Fibroblast of the conjunctiva (primary cell): ENCODE measurements around the gene F2RL1.
A peak's percentile ranks its signal among the peaks of the same experiment; 100 is the strongest.
"Not testable (repeated sequence)": the region's sequence is repeated elsewhere in the genome, so short reads cannot be mapped to it uniquely, and the experiment has no call there.

Source experiments
- DNase-seq: peaks from one replicate; pipeline ENCODE4 v3.0.0-alpha.2; 2010; ENCODE audit warnings: low read depth

The F2RL1 gene

GRCh38 chr5:76851728-76852369 lies 33.0 kb downstream of the F2RL1 start:
- DNase-seq: no peak

- DNase-seq: no peak
These were observed 33.9 kb downstream of the F2RL1 start for GRCh38 chr5:76852772-76853171.

GRCh38 chr5:76853741-76854140 lies 34.9 kb downstream of the F2RL1 start:
- not testable (repeated sequence) for DNase-seq

- DNase-seq: no peak
These were observed 35.8 kb downstream of the F2RL1 start for GRCh38 chr5:76854644-76855043.

- DNase-seq: not testable (repeated sequence)
These were observed 36.7 kb downstream of the F2RL1 start for GRCh38 chr5:76855501-76855900.

- no peak for DNase-seq
These were observed 37.1 kb downstream of the F2RL1 start for GRCh38 chr5:76855961-76856360.

GRCh38 chr5:76856800-76857199 lies 38.0 kb downstream of the F2RL1 start:
- not testable (repeated sequence) for DNase-seq

- peak; percentile 30 for DNase-seq
These were observed 40.9 kb downstream of the F2RL1 start for GRCh38 chr5:76859591-76860247.

- no peak for DNase-seq
These were observed 42.8 kb downstream of the F2RL1 start for GRCh38 chr5:76861612-76862011.

- DNase-seq: no peak
These were observed 44.2 kb downstream of the F2RL1 start for GRCh38 chr5:76863001-76863400.

- DNase-seq: no peak
These were observed 47.7 kb downstream of the F2RL1 start for GRCh38 chr5:76866503-76866902.

- no peak for DNase-seq
These were observed 48.2 kb downstream of the F2RL1 start for GRCh38 chr5:76867038-76867437.

GRCh38 chr5:76867827-76868693 lies 49.2 kb downstream of the F2RL1 start:
- DNase-seq: peak; percentile 55

- DNase-seq: no peak
These were observed 51.2 kb downstream of the F2RL1 start for GRCh38 chr5:76870046-76870445.

GRCh38 chr5:76874088-76874581 lies 55.3 kb downstream of the F2RL1 start:
- no peak for DNase-seq
